Measurements from ENCODE around the gene DCAF8L1.
"Not testable (repeated sequence)": the region's sequence is repeated elsewhere in the genome, so short reads cannot be mapped to it uniquely, and the experiment has no call there.

Gene DCAF8L1

GRCh38 chrX:27968878-27969277, 12.4 kb downstream of the DCAF8L1 start:
- Histone ChIP-seq H3K27me3 (ENCODE audit: control insufficient read depth, insufficient read depth, low read length) (no peaks in the 10 kb centered on the region), H3K4me2 (ENCODE audit: low read length) (no peak overlapping the region), H3K9ac (ENCODE audit: low read depth, low read length) (no peak overlapping the region), H3K36me3 (ENCODE audit: insufficient read depth, low read length) (no peaks in the 10 kb centered on the region), H3K4me3 (ENCODE audit: low read length) (no peak overlapping the region), H3K4me1 (ENCODE audit: control insufficient read depth, insufficient read depth, low read length) (no peaks in the 10 kb centered on the region), H3K9me3 (replicated peaks; ENCODE audit: low read length) (no peaks in the 10 kb centered on the region)

- no peak overlapping the region for H3K9ac ChIP-seq (ENCODE audit: low read depth, low read length)
- H3K9me3 ChIP-seq (replicated peaks; ENCODE audit: low read length) = no peaks in the 10 kb centered on the region
- no peak overlapping the region for H3K4me2 ChIP-seq (ENCODE audit: low read length)
- H3K4me1 ChIP-seq (ENCODE audit: control insufficient read depth, insufficient read depth, low read length) = no peaks in the 10 kb centered on the region
- no peak overlapping the region for H3K4me3 ChIP-seq (ENCODE audit: low read length)
- H3K27me3 ChIP-seq (ENCODE audit: control insufficient read depth, insufficient read depth, low read length) = no peaks in the 10 kb centered on the region
- no peaks in the 10 kb centered on the region for H3K36me3 ChIP-seq (ENCODE audit: insufficient read depth, low read length)
Measured at GRCh38 chrX:27968352-27968751, 12.9 kb downstream of the DCAF8L1 start.

- H3K4me3 ChIP-seq (ENCODE audit: low read length) = no peak overlapping the region
- no peaks in the 10 kb centered on the region for H3K9me3 ChIP-seq (replicated peaks; ENCODE audit: low read length)
- H3K36me3 ChIP-seq (ENCODE audit: insufficient read depth, low read length) = no peaks in the 10 kb centered on the region
- no peak overlapping the region for H3K4me2 ChIP-seq (ENCODE audit: low read length)
- no peaks in the 10 kb centered on the region for H3K27me3 ChIP-seq (ENCODE audit: control insufficient read depth, insufficient read depth, low read length)
- no peaks in the 10 kb centered on the region for H3K4me1 ChIP-seq (ENCODE audit: control insufficient read depth, insufficient read depth, low read length)
- no peak overlapping the region for H3K9ac ChIP-seq (ENCODE audit: low read depth, low read length)
Measured at GRCh38 chrX:27966955-27967354, 14.3 kb downstream of the DCAF8L1 start.

GRCh38 chrX:27966492-27966891, 14.8 kb downstream of the DCAF8L1 start:
- Histone ChIP-seq H3K4me2 (ENCODE audit: low read length) (no peak overlapping the region), H3K4me1 (ENCODE audit: control insufficient read depth, insufficient read depth, low read length) (no peaks in the 10 kb centered on the region), H3K9ac (ENCODE audit: low read depth, low read length) (no peak overlapping the region), H3K9me3 (replicated peaks; ENCODE audit: low read length) (no peaks in the 10 kb centered on the region), H3K27me3 (ENCODE audit: control insufficient read depth, insufficient read depth, low read length) (no peaks in the 10 kb centered on the region), H3K4me3 (ENCODE audit: low read length) (no peak overlapping the region), H3K36me3 (ENCODE audit: insufficient read depth, low read length) (no peaks in the 10 kb centered on the region)

GRCh38 chrX:27965348-27965747, 15.9 kb downstream of the DCAF8L1 start:
- not testable (repeated sequence) for H3K27me3 ChIP-seq (ENCODE audit: control insufficient read depth, insufficient read depth, low read length); H3K9ac ChIP-seq (ENCODE audit: low read depth, low read length); H3K4me2 ChIP-seq (ENCODE audit: low read length); H3K36me3 ChIP-seq (ENCODE audit: insufficient read depth, low read length); H3K4me3 ChIP-seq (ENCODE audit: low read length); H3K9me3 ChIP-seq (replicated peaks; ENCODE audit: low read length); H3K4me1 ChIP-seq (ENCODE audit: control insufficient read depth, insufficient read depth, low read length)

GRCh38 chrX:27964432-27964831, 16.8 kb downstream of the DCAF8L1 start:
- Histone ChIP-seq H3K36me3 (ENCODE audit: insufficient read depth, low read length) (no peaks in the 10 kb centered on the region), H3K9me3 (replicated peaks; ENCODE audit: low read length) (no peaks in the 10 kb centered on the region), H3K4me1 (ENCODE audit: control insufficient read depth, insufficient read depth, low read length) (no peaks in the 10 kb centered on the region), H3K27me3 (ENCODE audit: control insufficient read depth, insufficient read depth, low read length) (no peaks in the 10 kb centered on the region), H3K4me3 (ENCODE audit: low read length) (no peak overlapping the region), H3K4me2 (ENCODE audit: low read length) (no peak overlapping the region), H3K9ac (ENCODE audit: low read depth, low read length) (no peak overlapping the region)

GRCh38 chrX:27960410-27960809, 20.8 kb downstream of the DCAF8L1 start:
- not testable (repeated sequence) for H3K36me3 ChIP-seq (ENCODE audit: insufficient read depth, low read length); H3K27me3 ChIP-seq (ENCODE audit: control insufficient read depth, insufficient read depth, low read length); H3K9ac ChIP-seq (ENCODE audit: low read depth, low read length); H3K4me1 ChIP-seq (ENCODE audit: control insufficient read depth, insufficient read depth, low read length); H3K9me3 ChIP-seq (replicated peaks; ENCODE audit: low read length); H3K4me2 ChIP-seq (ENCODE audit: low read length); H3K4me3 ChIP-seq (ENCODE audit: low read length)

GRCh38 chrX:27953171-27953570, 28.1 kb downstream of the DCAF8L1 start:
- H3K4me3 ChIP-seq (ENCODE audit: low read length) = no peak overlapping the region
- H3K27me3 ChIP-seq (ENCODE audit: control insufficient read depth, insufficient read depth, low read length) = no peaks in the 10 kb centered on the region
- H3K4me1 ChIP-seq (ENCODE audit: control insufficient read depth, insufficient read depth, low read length) = no peaks in the 10 kb centered on the region
- H3K9ac ChIP-seq (ENCODE audit: low read depth, low read length) = no peak overlapping the region
- H3K9me3 ChIP-seq (replicated peaks; ENCODE audit: low read length) = peaks cover 8% of the 10 kb centered on the region
- H3K4me2 ChIP-seq (ENCODE audit: low read length) = no peak overlapping the region
- no peaks in the 10 kb centered on the region for H3K36me3 ChIP-seq (ENCODE audit: insufficient read depth, low read length)

- Histone ChIP-seq H3K4me2 (ENCODE audit: low read length) (no peak overlapping the region), H3K4me3 (ENCODE audit: low read length) (no peak overlapping the region), H3K9ac (ENCODE audit: low read depth, low read length) (no peak overlapping the region), H3K36me3 (ENCODE audit: insufficient read depth, low read length) (no peaks in the 10 kb centered on the region), H3K27me3 (ENCODE audit: control insufficient read depth, insufficient read depth, low read length) (no peaks in the 10 kb centered on the region), H3K9me3 (replicated peaks; ENCODE audit: low read length) (no peaks in the 10 kb centered on the region), H3K4me1 (ENCODE audit: control insufficient read depth, insufficient read depth, low read length) (no peaks in the 10 kb centered on the region)
Measured at GRCh38 chrX:27933361-27933760, 47.9 kb downstream of the DCAF8L1 start.
